GM12878 (cell line): ENCODE data around the gene BMAL1. TPM values are rescaled to one million over a fixed set of nuclear protein-coding genes. Genes with fewer than 3 reads are reported as not detected.

Source experiments
- ATAC-seq: fragments of 200-7000 bp; cut with Tn5 transposase; 3 replicates; pipeline ENCODE4 v1.9.1; 2020; ENCODE audit warnings: mild to moderate bottlenecking, moderate library complexity
- BruUV-seq: library from RNA; stranded (reverse); fragments of 400-500 nt; replicated peaks from 2 replicates; lab custom pipeline; 2021; lab: Mats Ljungman, UMichigan
- CTCF ChIA-PET: fragments of 300-600 bp; sonication (Branson Sonifier 250); formaldehyde crosslinking; extraction: SDS; loops from one replicate; lab custom pipeline; 2021; ENCODE audit warnings: inconsistent platforms; lab: Yijun Ruan, JAX
- POLR2A ChIA-PET: fragments of 350-600 bp; formaldehyde crosslinking; extraction: SDS; loops from one replicate; lab custom pipeline; 2021; ENCODE audit warnings: inconsistent platforms; lab: Charles Lee
- RAD21 ChIA-PET: fragments of 300-600 bp; sonication (Branson Sonifier 250); formaldehyde crosslinking; loops from one replicate; lab custom pipeline; 2023; ENCODE audit warnings: antibody characterized with exemption; ENCODE audit not compliant: unreplicated experiment; lab: Charles Lee
- SMC1A ChIA-PET: fragments of 300-600 bp; sonication (Branson Sonifier 250); formaldehyde crosslinking; loops from one replicate; lab custom pipeline; 2023; ENCODE audit not compliant: unreplicated experiment, uncharacterized antibody; lab: Charles Lee
- DNase-seq: peaks from one replicate; pipeline ENCODE4 v3.0.0-alpha.2; 2011; ENCODE audit warnings: low read depth, low spot score
- FAIRE-seq: peaks from 3 replicates; lab custom pipeline; 2011; peaks lifted over from hg19 to GRCh38; lab: Jason Lieb, UNC
- H2AFZ ChIP-seq: 2 replicates; pipeline ENCODE4 v1.6.0; 2011; ENCODE audit warnings: low read depth, low read length, control low read depth; ENCODE audit not compliant: control insufficient read depth
- H3K27ac ChIP-seq: 2 replicates; pipeline ENCODE4 v1.5.1; 2011; ENCODE audit warnings: control low read depth; ENCODE audit not compliant: control insufficient read depth, insufficient read depth
- H3K27me3 ChIP-seq, 2 experiments: replicated peaks in 1 of 2; 2 replicates each; pipeline versions ENCODE4 v1.6.0 to v1.6.1; 2011; ENCODE audit warnings: low read length in 1 of 2; ENCODE audit not compliant: control insufficient read depth in 2 of 2, insufficient read depth in 2 of 2
- H3K36me3 ChIP-seq, 2 experiments: 2 replicates each; pipeline ENCODE4 v1.5.1; 2011; ENCODE audit warnings: low read length in 1 of 2; ENCODE audit not compliant: control insufficient read depth in 2 of 2, insufficient read depth in 2 of 2
- H3K4me1 ChIP-seq: 2 replicates; pipeline ENCODE4 v1.6.1; 2011; ENCODE audit warnings: mild to moderate bottlenecking, low read length, moderate library complexity, mixed read lengths; ENCODE audit not compliant: control insufficient read depth, insufficient read depth
- H3K4me2 ChIP-seq: 2 replicates; pipeline ENCODE4 v1.6.0; 2011; ENCODE audit warnings: control low read depth; ENCODE audit not compliant: control insufficient read depth, insufficient read depth
- H3K4me3 ChIP-seq: fragments of 200-600 bp; sonication (generic); 2 replicates; pipeline ENCODE4 v1.5.1; 2016
- H3K79me2 ChIP-seq: 2 replicates; pipeline ENCODE4 v1.6.0; 2011; ENCODE audit warnings: low read length; ENCODE audit not compliant: control insufficient read depth, insufficient read depth
- H3K9ac ChIP-seq: 2 replicates; pipeline ENCODE4 v1.8.0; 2011; ENCODE audit warnings: low read length, control low read depth, mixed read lengths; ENCODE audit not compliant: control insufficient read depth, insufficient read depth
- H3K9me3 ChIP-seq: replicated peaks from 3 replicates; pipeline ENCODE4 v1.5.1; 2011; ENCODE audit warnings: mild to moderate bottlenecking, low read length; ENCODE audit not compliant: control insufficient read depth, insufficient read depth
- H4K20me1 ChIP-seq: 2 replicates; pipeline ENCODE4 v1.6.0; 2011; ENCODE audit not compliant: control insufficient read depth, insufficient read depth
- BMI1 ChIP-seq: fragments of 450-650 bp; IDR thresholded peaks from 2 replicates; pipeline ENCODE4 v1.6.1; 2016; ENCODE audit warnings: mild to moderate bottlenecking, moderate library complexity, borderline replicate concordance
- CBFB ChIP-seq: IDR thresholded peaks from 2 replicates; pipeline ENCODE4 v1.6.1; 2016; ENCODE audit warnings: antibody characterized with exemption, low read depth
- CHD4 ChIP-seq: fragments of 200-600 bp; sonication (generic); IDR thresholded peaks from 2 replicates; pipeline ENCODE4 v1.6.1; 2016; ENCODE audit warnings: mild to moderate bottlenecking
- DPF2 ChIP-seq: fragments of 450-650 bp; IDR thresholded peaks from 2 replicates; pipeline ENCODE4 v1.6.1; 2017; ENCODE audit warnings: mild to moderate bottlenecking
- EP300 ChIP-seq, 2 experiments: fragments of 150-350 bp in 1 of 2; IDR thresholded peaks; 2 replicates each; pipeline ENCODE4 v1.6.1; 2011 to 2012; ENCODE audit warnings: low read depth in 2 of 2, low read length in 2 of 2, borderline replicate concordance in 1 of 2, improper control_type of control experiment in 1 of 2, inconsistent platforms in 1 of 2; ENCODE audit not compliant: control insufficient read depth in 1 of 2
- FOXK2 ChIP-seq: fragments of 450-650 bp; IDR thresholded peaks from 2 replicates; pipeline ENCODE4 v1.6.1; 2017; ENCODE audit warnings: mild to moderate bottlenecking, moderate library complexity
- JUNB ChIP-seq: IDR thresholded peaks from 2 replicates; pipeline ENCODE4 v1.6.1; 2016; ENCODE audit warnings: antibody characterized with exemption, mild to moderate bottlenecking
- SMAD5 ChIP-seq: IDR thresholded peaks from 2 replicates; pipeline ENCODE4 v1.6.1; 2016; ENCODE audit warnings: antibody characterized with exemption, low read depth
- SP1 ChIP-seq: IDR thresholded peaks from one replicate; pipeline ENCODE4 v1.6.1; 2011; ENCODE audit warnings: low read depth, low read length
- SREBF1 ChIP-seq: IDR thresholded peaks from 2 replicates; pipeline ENCODE4 v1.6.1; 2012; ENCODE audit warnings: mild to moderate bottlenecking, low read length
- SRF ChIP-seq, 2 experiments: IDR thresholded peaks; 2 replicates each; pipeline ENCODE4 v1.6.1; 2011; ENCODE audit warnings: low read depth in 2 of 2, low read length in 2 of 2, mild to moderate bottlenecking in 1 of 2, moderate library complexity in 1 of 2
- ZNF622 ChIP-seq: fragments of 450-650 bp; IDR thresholded peaks from 2 replicates; pipeline ENCODE4 v1.6.1; 2017; ENCODE audit warnings: mild to moderate bottlenecking, inconsistent platforms
- WGBS: methylation state at CpG from one replicate; pipeline ENCODE4 v1.1.6; 2016; ENCODE audit warnings: low lambda C conversion rate; ENCODE audit not compliant: insufficient replicate concordance, insufficient coverage; ENCODE audit errors: missing lambda C conversion rate; 5-methylcytosine and 5-hydroxymethylcytosine counted together
- in situ Hi-C: fragments of 300-500 bp; cut with MboI; formaldehyde crosslinking; loops from 9 replicates; pipeline ENCODE4 v1.14.3; 2018; ENCODE audit warnings: mixed read lengths
- intact Hi-C: fragments of 100-400 bp; cut with micrococcal nuclease; formaldehyde crosslinking; loops from one replicate; pipeline ENCODE4 v1.14.2; 2022; ENCODE audit not compliant: unreplicated experiment
- polyA plus RNA-seq, 11 experiments: library from polyadenylated mRNA; depleted of rRNA in 4 of 11; unstranded in 6 of 11; stranded (reverse) in 5 of 11; fragments of >200 nt; fragmentation: Nextera tagmentation in 4 of 11; fragmentation: Illumina TruSeq in 1 of 11; extraction: Ambion mirVana in 4 of 11; extraction: Trizol in 1 of 11; gene quantifications; 1 replicate in 1 of 11; 2 replicates in 10 of 11; pipeline versions ENCODE4 v1.2.1 to v1.2.3, GENCODE V29; 2011 to 2016; ENCODE audit warnings: inconsistent platforms in 2 of 11, missing spikeins in 2 of 11, low read depth in 1 of 11
- total RNA-seq, 4 experiments: library from RNA; depleted of rRNA in 3 of 4; stranded (reverse); fragments of >200 nt in 3 of 4; fragmentation: Illumina TruSeq in 1 of 4; extraction: Trizol in 1 of 4; gene quantifications; 2 replicates each; pipeline versions ENCODE4 v1.2.1 to v1.2.3, GENCODE V29; 2013 to 2021
- TF ChIP-seq, protein P1 (sequence below): fragments of 450-650 bp; IDR thresholded peaks from 2 replicates; pipeline ENCODE4 v1.6.1; 2017; ENCODE audit warnings: mild to moderate bottlenecking, low read depth, inconsistent platforms; ENCODE audit not compliant: poor library complexity, severe bottlenecking

BMAL1 gene
- total and polyA plus RNA-seq, 10 of the 15 experiments (the other 5 are each of a cell fraction or from before 2014, with no cell fraction given): 3.5 to 40.6 (median 13.6) TPM

DNA sequence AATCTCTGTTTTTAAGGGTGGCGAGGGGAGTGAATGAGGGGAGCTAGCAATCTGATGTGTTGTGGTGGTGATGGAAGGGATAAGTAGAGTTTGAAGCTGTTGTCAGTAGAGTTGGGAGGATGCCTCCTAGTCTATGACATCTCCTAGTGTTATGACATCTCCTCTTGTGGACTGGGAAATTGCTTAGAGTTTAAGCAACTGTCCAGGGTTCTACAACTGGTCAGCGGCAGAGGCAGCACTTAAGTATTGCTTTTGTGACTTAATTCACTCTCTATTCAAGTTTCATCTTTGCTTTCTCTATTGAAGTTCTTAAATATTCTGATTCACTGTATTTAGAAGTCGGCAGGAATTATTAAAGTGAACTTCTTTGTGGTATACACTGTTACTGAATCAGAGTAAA lies 13.8 kb downstream of the BMAL1 start (continued):
- TF ChIP-seq, protein P1, sequence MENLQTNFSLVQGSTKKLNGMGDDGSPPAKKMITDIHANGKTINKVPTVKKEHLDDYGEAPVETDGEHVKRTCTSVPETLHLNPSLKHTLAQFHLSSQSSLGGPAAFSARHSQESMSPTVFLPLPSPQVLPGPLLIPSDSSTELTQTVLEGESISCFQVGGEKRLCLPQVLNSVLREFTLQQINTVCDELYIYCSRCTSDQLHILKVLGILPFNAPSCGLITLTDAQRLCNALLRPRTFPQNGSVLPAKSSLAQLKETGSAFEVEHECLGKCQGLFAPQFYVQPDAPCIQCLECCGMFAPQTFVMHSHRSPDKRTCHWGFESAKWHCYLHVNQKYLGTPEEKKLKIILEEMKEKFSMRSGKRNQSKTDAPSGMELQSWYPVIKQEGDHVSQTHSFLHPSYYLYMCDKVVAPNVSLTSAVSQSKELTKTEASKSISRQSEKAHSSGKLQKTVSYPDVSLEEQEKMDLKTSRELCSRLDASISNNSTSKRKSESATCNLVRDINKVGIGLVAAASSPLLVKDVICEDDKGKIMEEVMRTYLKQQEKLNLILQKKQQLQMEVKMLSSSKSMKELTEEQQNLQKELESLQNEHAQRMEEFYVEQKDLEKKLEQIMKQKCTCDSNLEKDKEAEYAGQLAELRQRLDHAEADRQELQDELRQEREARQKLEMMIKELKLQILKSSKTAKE: no peak
- no peak for TF ChIP-seq JUNB

DNA sequence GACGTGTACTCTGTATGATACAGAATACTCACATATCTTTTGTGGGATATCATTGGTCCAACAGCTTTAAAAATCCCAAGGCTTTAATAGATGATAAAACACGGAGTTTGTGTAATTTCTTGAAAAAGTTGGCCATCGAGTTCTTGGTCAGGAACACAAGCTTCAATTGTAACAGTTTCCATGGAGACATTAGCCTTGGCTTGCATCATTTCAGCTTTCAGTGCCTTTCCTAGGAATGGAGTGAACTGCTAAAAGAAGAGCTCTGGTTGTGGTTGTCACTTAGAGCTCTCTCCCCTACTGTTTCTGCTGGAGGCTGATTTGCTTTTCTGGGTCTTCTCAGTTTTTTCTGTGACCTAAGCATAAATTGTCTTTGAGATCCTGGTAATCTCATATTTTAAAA lies 14.2 kb downstream of the BMAL1 start:
- CTCF ChIA-PET: interaction anchor here (0.7 to 1.7 kb wide), 7 partner anchors 10 to 82 kb away, joined by 3 to 8 read pairs (median 4); no protein-coding TSS in a partner anchor
- H3K9ac ChIP-seq: no peak overlapping the region
- RAD21 ChIA-PET: interaction anchor here (0.7 to 8.4 kb wide), 6 partner anchors 26 to 53 kb away, joined by 3 to 65 read pairs (median 6); no protein-coding TSS in a partner anchor
- H3K4me1 ChIP-seq: peaks cover 11% of the 10 kb centered on the region
- no peak overlapping the region for H3K4me3 ChIP-seq
- no TSS peak for BruUV-seq
- H3K79me2 ChIP-seq: peaks cover 46% of the 10 kb centered on the region
- POLR2A ChIA-PET: interaction anchor here (1.1 to 2.8 kb wide), 5 partner anchors 13 to 27 kb away, joined by 3 to 17 read pairs (median 5); no protein-coding TSS in a partner anchor
- no peak for DNase-seq
- H3K36me3 ChIP-seq: no peaks in the 10 kb centered on the region
- 81% methylated on average over 3 of the region's 3 CpGs for WGBS
- H3K4me2 ChIP-seq: no peak overlapping the region
- no peaks in the 10 kb centered on the region for H3K27me3 ChIP-seq
- in situ Hi-C loops: no loop called here
- no peaks in the 10 kb centered on the region for H3K9me3 ChIP-seq
- SMC1A ChIA-PET: interaction anchor here (0.7 to 10.4 kb wide), 13 partner anchors 9 to 53 kb away, joined by 3 to 107 read pairs (median 4); no protein-coding TSS in a partner anchor
- no peak overlapping the region for H2AFZ ChIP-seq
- no peak overlapping the region for H3K27ac ChIP-seq
- no peaks in the 10 kb centered on the region; the same call in none of the 2 replicates for H4K20me1 ChIP-seq
- no peak for ATAC-seq
- no peak for FAIRE-seq
- intact Hi-C loops: no loop called here
- TF ChIP-seq BMI1 (no peak), ZNF622 (no peak), FOXK2 (no peak), SREBF1 (no peak), SRF (IDR thresholded peaks at IDR 0.05; ENCODE audit: low read depth in 2 of 2, low read length in 2 of 2) (no peak), DPF2 (no peak), CBFB (no peak), EP300 (IDR thresholded peaks at IDR 0.05; ENCODE audit: borderline replicate concordance in 1 of 2, control insufficient read depth in 1 of 2, low read depth in 2 of 2, low read length in 2 of 2) (no peak), SP1 (no peak), CHD4 (no peak), SMAD5 (no peak)
- TF ChIP-seq, all 136 proteins: peak for 0
